ENCODE results near the gene CHMP2A. TPM values are rescaled to one million over a fixed set of nuclear protein-coding genes. Genes with fewer than 3 reads are reported as not detected.
"Not testable (repeated sequence)": the region's sequence is repeated elsewhere in the genome, so short reads cannot be mapped to it uniquely, and the experiment has no call there.

The CHMP2A gene
- total RNA-seq, 1 donor from 2014 or later = 108 TPM

- no peak for DNase-seq
- peaks cover 22% of the 10 kb centered on the region for H3K9me3 Mint-ChIP-seq (ENCODE audit: unreplicated experiment)
- TF ChIP-seq CTCF (IDR thresholded peaks at IDR 0.05; ENCODE audit: partially characterized antibody, unreplicated experiment) = no peak
- H3K4me1 Mint-ChIP-seq (ENCODE audit: low read depth, unreplicated experiment) = peaks cover 10% of the 10 kb centered on the region
- peak overlapping the region; percentile 94 for H3K27ac Mint-ChIP-seq (ENCODE audit: unreplicated experiment)
- H3K36me3 Mint-ChIP-seq (ENCODE audit: unreplicated experiment) = no peaks in the 10 kb centered on the region
- peaks cover 18% of the 10 kb centered on the region for H3K27me3 Mint-ChIP-seq (ENCODE audit: unreplicated experiment)
- peak overlapping the region; percentile 97 for H3K4me3 Mint-ChIP-seq (ENCODE audit: unreplicated experiment)
These were observed 9.5 kb downstream of the CHMP2A start for GRCh38 chr19:58545286-58546018.

GRCh38 chr19:58544591-58545285 is 10.2 kb downstream of the CHMP2A start:
- no peak for TF ChIP-seq CTCF (IDR thresholded peaks at IDR 0.05; ENCODE audit: partially characterized antibody, unreplicated experiment)
- Mint-ChIP-seq H3K4me1 (ENCODE audit: low read depth, unreplicated experiment) (peaks cover 10% of the 10 kb centered on the region), H3K36me3 (ENCODE audit: unreplicated experiment) (no peaks in the 10 kb centered on the region), H3K9me3 (ENCODE audit: unreplicated experiment) (peaks cover 22% of the 10 kb centered on the region), H3K27ac (ENCODE audit: unreplicated experiment) (peak overlapping the region; percentile 94), H3K4me3 (ENCODE audit: unreplicated experiment) (peak overlapping the region; percentile 97), H3K27me3 (ENCODE audit: unreplicated experiment) (peaks cover 18% of the 10 kb centered on the region)
- DNase-seq = peak; percentile 81

- Mint-ChIP-seq H3K27ac (ENCODE audit: unreplicated experiment) (peak within 1 kb of the TSS; percentile 97), H3K27me3 (ENCODE audit: unreplicated experiment) (peaks cover 23% of the 10 kb centered on the region), H3K36me3 (ENCODE audit: unreplicated experiment) (no peaks in the 10 kb centered on the region), H3K4me3 (ENCODE audit: unreplicated experiment) (peak within 1 kb of the TSS; percentile 97), H3K9me3 (ENCODE audit: unreplicated experiment) (peaks cover 22% of the 10 kb centered on the region), H3K4me1 (ENCODE audit: low read depth, unreplicated experiment) (peaks cover 10% of the 10 kb centered on the region)
- no peak for TF ChIP-seq CTCF (IDR thresholded peaks at IDR 0.05; ENCODE audit: partially characterized antibody, unreplicated experiment)
- peak; percentile 99 for DNase-seq
These were observed 10.9 kb downstream of the CHMP2A start, which contains the start of gene TRIM28 for GRCh38 chr19:58543826-58544590. Gene TRIM28 (plus strand): TSS chr19:58544064. CDS start chr19:58544758, 694 bp downstream.

- H3K27ac Mint-ChIP-seq (ENCODE audit: unreplicated experiment); H3K4me3 Mint-ChIP-seq (ENCODE audit: unreplicated experiment); DNase-seq; H3K36me3 Mint-ChIP-seq (ENCODE audit: unreplicated experiment); H3K4me1 Mint-ChIP-seq (ENCODE audit: low read depth, unreplicated experiment): not testable (repeated sequence)
- Mint-ChIP-seq H3K27me3 (ENCODE audit: unreplicated experiment) (peaks cover 25% of the 10 kb centered on the region), H3K9me3 (ENCODE audit: unreplicated experiment) (peaks cover 22% of the 10 kb centered on the region)
These were observed 12.1 kb downstream of the CHMP2A start for GRCh38 chr19:58542641-58543372.

- not testable (repeated sequence) for H3K27ac Mint-ChIP-seq (ENCODE audit: unreplicated experiment); H3K4me1 Mint-ChIP-seq (ENCODE audit: low read depth, unreplicated experiment); H3K36me3 Mint-ChIP-seq (ENCODE audit: unreplicated experiment); H3K9me3 Mint-ChIP-seq (ENCODE audit: unreplicated experiment); H3K4me3 Mint-ChIP-seq (ENCODE audit: unreplicated experiment); DNase-seq
- H3K27me3 Mint-ChIP-seq (ENCODE audit: unreplicated experiment) = peaks cover 13% of the 10 kb centered on the region
These were observed 15.7 kb downstream of the CHMP2A start for GRCh38 chr19:58539169-58539559.

All from glutamatergic neuron (in vitro differentiated cells).